Fibroblast of lung (primary cell): Measurements from ENCODE around the gene TFF1. TPM values are rescaled to one million over a fixed set of nuclear protein-coding genes. Genes with fewer than 3 reads are reported as not detected.

Experiments used
- DNase-seq, 2 donors: peaks; one replicate each; pipeline versions ENCODE4 v3.0.0 to v3.0.0-alpha.2; 2010; ENCODE audit warnings: low read depth in 2 of 2
- H2AFZ ChIP-seq: 2 replicates; pipeline ENCODE4 v1.5.1; 2012; ENCODE audit warnings: low read length, control low read depth, inconsistent platforms
- H3K27ac ChIP-seq: 2 replicates; pipeline ENCODE4 v1.5.1; 2011; ENCODE audit warnings: low read length, control low read depth; ENCODE audit not compliant: insufficient read depth
- H3K27me3 ChIP-seq: 2 replicates; pipeline ENCODE4 v1.5.1; 2011; ENCODE audit warnings: mild to moderate bottlenecking, low read length; ENCODE audit not compliant: control insufficient read depth, insufficient read depth
- H3K36me3 ChIP-seq: 2 replicates; pipeline ENCODE4 v1.5.1; 2011; ENCODE audit warnings: low read length; ENCODE audit not compliant: control insufficient read depth, insufficient read depth
- H3K4me1 ChIP-seq: 2 replicates; pipeline ENCODE4 v1.5.1; 2011; ENCODE audit warnings: low read length; ENCODE audit not compliant: control insufficient read depth, insufficient read depth; ENCODE audit errors: extremely low read depth
- H3K4me2 ChIP-seq: 2 replicates; pipeline ENCODE4 v1.5.1; 2011; ENCODE audit warnings: low read length, control low read depth; ENCODE audit not compliant: insufficient read depth; ENCODE audit errors: extremely low read depth
- H3K4me3 ChIP-seq, 4 experiments: fragments of 200-600 bp in 1 of 4; sonication (generic) in 1 of 4; replicated peaks in 1 of 4; 2 replicates each; pipeline ENCODE4 v1.5.1; 2011 to 2016; ENCODE audit warnings: low read length in 4 of 4, low read depth in 3 of 4, mild to moderate bottlenecking in 3 of 4, control low read depth in 2 of 4, inconsistent platforms in 1 of 4, mixed read lengths in 1 of 4; ENCODE audit not compliant: insufficient read depth in 1 of 4; ENCODE audit errors: control extremely low read depth in 1 of 4
- H3K79me2 ChIP-seq: 2 replicates; pipeline ENCODE4 v1.5.1; 2012; ENCODE audit warnings: mild to moderate bottlenecking, low read length, inconsistent platforms; ENCODE audit not compliant: control insufficient read depth, insufficient read depth
- H3K9ac ChIP-seq: 2 replicates; pipeline ENCODE4 v1.5.1; 2011; ENCODE audit warnings: mild to moderate bottlenecking, low read length, control low read depth; ENCODE audit not compliant: insufficient read depth
- H3K9me3 ChIP-seq: 2 replicates; pipeline ENCODE4 v1.5.1; 2012; ENCODE audit warnings: low read depth, low read length; ENCODE audit not compliant: control insufficient read depth, insufficient read depth
- H4K20me1 ChIP-seq: 2 replicates; pipeline ENCODE4 v1.5.1; 2011; ENCODE audit warnings: low read length; ENCODE audit not compliant: control insufficient read depth, insufficient read depth; ENCODE audit errors: extremely low read depth
- EZH2 ChIP-seq: IDR thresholded peaks from 2 replicates; pipeline ENCODE4 v1.5.1; 2012; ENCODE audit warnings: low read length, control low read depth, mild to moderate bottlenecking; ENCODE audit errors: missing control alignments
- polyA plus RNA-seq, 2 donors: library from polyadenylated mRNA; depleted of rRNA in 1 of 2; stranded (reverse) in 1 of 2; unstranded in 1 of 2; fragments of >200 nt; gene quantifications; 2 replicates each; pipeline ENCODE4 v1.2.1, GENCODE V29; 2011 to 2012; ENCODE audit warnings: missing spikeins in 1 of 2
- total RNA-seq: library from RNA; depleted of rRNA; stranded (reverse); fragments of >200 nt; gene quantifications from 2 replicates; pipeline ENCODE4 v1.2.1, GENCODE V29; 2014
- TF ChIP-seq, protein P1 (sequence below), 2 donors: IDR thresholded peaks in 1 of 2; conservative IDR thresholded peaks in 1 of 2; 1 replicate in 1 of 2; 2 replicates in 1 of 2; pipeline ENCODE4 v1.5.1; 2011 to 2012; ENCODE audit warnings: low read length in 2 of 2, control low read depth in 1 of 2, inconsistent platforms in 1 of 2, low read depth in 1 of 2, mild to moderate bottlenecking in 1 of 2

The TFF1 gene
- total and polyA plus RNA-seq, 2 donors (not counting 1 experiment from before 2014, with no cell fraction given): not detected

DNA sequence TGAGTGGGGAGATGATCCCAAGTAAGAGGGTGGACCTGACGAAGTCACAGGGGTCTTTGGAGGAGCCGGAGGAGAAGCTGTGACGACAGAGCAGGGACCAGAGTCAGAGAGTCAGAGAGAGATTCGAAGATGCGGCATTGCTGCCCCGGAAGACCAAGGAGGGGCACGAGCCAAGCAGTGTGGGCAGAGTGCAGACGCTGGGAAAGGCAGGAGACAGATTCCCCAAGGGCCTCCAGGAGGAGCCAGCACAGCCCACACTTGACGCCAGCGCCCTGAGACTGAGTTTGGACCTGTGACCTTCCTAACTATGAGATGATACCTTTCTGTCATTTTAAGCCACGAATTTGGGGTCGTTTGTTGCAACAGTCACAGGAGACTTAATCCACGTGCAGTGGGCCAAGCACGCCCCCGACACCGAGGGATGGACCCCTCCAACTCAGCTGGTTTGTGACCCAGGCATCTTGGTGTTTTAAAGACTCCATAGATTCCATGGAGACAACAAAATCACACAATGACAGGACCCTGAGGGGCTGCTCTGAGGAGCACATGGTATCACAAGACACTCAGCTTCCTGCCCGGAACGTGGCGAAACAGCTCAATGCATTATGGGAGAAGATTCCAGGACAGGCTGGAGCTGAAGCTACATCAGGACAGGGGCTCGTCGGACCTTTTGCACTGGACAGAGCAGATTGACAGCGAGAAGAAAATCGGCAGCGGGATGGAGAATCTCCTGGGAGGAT is 11.0 kb upstream of the TFF1 start:
- no peak overlapping the region for H2AFZ ChIP-seq
- H4K20me1 ChIP-seq: no peaks in the 10 kb centered on the region
- TF ChIP-seq EZH2: no peak
- TF ChIP-seq, protein P1, sequence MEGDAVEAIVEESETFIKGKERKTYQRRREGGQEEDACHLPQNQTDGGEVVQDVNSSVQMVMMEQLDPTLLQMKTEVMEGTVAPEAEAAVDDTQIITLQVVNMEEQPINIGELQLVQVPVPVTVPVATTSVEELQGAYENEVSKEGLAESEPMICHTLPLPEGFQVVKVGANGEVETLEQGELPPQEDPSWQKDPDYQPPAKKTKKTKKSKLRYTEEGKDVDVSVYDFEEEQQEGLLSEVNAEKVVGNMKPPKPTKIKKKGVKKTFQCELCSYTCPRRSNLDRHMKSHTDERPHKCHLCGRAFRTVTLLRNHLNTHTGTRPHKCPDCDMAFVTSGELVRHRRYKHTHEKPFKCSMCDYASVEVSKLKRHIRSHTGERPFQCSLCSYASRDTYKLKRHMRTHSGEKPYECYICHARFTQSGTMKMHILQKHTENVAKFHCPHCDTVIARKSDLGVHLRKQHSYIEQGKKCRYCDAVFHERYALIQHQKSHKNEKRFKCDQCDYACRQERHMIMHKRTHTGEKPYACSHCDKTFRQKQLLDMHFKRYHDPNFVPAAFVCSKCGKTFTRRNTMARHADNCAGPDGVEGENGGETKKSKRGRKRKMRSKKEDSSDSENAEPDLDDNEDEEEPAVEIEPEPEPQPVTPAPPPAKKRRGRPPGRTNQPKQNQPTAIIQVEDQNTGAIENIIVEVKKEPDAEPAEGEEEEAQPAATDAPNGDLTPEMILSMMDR (conservative IDR thresholded peaks at IDR 0.05 in 1 of 2, IDR thresholded peaks at IDR 0.05 in 1 of 2; ENCODE audit: low read depth in 1 of 2, low read length in 2 of 2): no peak
- H3K79me2 ChIP-seq: no peaks in the 10 kb centered on the region
- H3K27ac ChIP-seq: no peak overlapping the region
- H3K4me3 ChIP-seq: no peak overlapping the region
- H3K4me1 ChIP-seq: no peaks in the 10 kb centered on the region
- H3K9ac ChIP-seq: no peak overlapping the region
- H3K4me2 ChIP-seq: no peak overlapping the region
- H3K27me3 ChIP-seq: no peaks in the 10 kb centered on the region
- H3K9me3 ChIP-seq: no peaks in the 10 kb centered on the region
- DNase-seq: no peak
- H3K36me3 ChIP-seq: no peaks in the 10 kb centered on the region

DNA sequence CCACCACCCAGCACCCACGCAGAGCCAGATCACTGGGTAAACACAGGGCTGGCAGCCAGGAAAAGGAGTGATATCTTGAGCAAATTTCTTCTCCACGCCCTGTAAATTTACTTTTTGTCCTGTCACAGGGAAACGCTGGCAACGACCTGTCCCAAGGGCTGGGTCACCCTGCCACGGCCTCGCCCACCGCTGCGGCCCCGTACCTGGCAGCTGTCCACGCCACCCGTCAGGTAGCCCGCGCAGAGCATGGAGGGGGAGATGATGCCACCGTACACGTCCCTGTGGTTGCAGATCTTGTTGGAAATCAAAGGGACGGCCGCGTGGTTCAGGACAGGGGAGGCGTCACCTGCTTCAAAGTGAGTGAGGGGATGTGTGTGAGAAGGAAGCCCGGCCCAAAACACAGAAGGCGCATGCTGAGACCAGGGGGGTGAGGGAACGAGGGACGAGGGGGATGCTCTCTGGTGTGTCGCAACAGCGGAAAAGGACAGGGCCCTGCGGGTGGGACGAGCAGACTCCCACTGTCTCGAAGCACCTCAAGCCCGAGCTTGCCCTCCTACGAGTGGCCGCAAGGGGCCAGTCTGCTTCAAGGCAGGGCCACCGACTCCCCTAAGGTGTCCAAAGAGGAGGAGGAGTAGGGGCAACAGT is 10.1 kb upstream of the TFF1 start:
- H3K9ac ChIP-seq: no peak overlapping the region
- no peak overlapping the region for H3K27ac ChIP-seq
- no peak for DNase-seq
- no peaks in the 10 kb centered on the region for H3K27me3 ChIP-seq
- no peaks in the 10 kb centered on the region for H3K4me1 ChIP-seq
- H3K79me2 ChIP-seq: no peaks in the 10 kb centered on the region
- H3K9me3 ChIP-seq: no peaks in the 10 kb centered on the region
- no peaks in the 10 kb centered on the region for H3K36me3 ChIP-seq
- H3K4me2 ChIP-seq: no peak overlapping the region
- no peak overlapping the region for H3K4me3 ChIP-seq
- H4K20me1 ChIP-seq: no peaks in the 10 kb centered on the region
- H2AFZ ChIP-seq: no peak overlapping the region
- TF ChIP-seq, protein P1 (conservative IDR thresholded peaks at IDR 0.05 in 1 of 2, IDR thresholded peaks at IDR 0.05 in 1 of 2; ENCODE audit: low read depth in 1 of 2, low read length in 2 of 2): no peak
- no peak for TF ChIP-seq EZH2

DNA sequence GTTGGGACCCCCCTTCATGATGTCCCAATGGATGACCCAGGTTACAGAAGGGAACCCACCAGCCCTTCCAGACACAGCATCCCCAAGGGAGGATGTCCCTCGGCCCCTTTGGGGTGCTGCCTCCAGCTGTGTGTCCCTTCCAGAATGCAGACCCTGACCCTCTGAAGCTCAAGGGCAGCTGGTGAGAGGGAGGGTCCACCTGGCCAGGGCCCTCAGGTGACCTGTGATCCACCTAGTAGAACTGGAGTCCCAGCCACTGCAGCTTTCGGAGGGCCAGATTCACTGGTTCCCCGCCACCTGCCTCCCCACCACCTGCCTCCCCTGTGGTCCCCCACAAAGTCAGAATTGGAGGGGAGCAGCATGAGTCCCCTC is 9.6 kb upstream of the TFF1 start:
- H3K4me1 ChIP-seq: no peaks in the 10 kb centered on the region
- H3K9me3 ChIP-seq: no peaks in the 10 kb centered on the region
- no peak overlapping the region for H2AFZ ChIP-seq
- H3K4me3 ChIP-seq: no peak overlapping the region
- H3K27ac ChIP-seq: no peak overlapping the region
- no peak for TF ChIP-seq EZH2
- TF ChIP-seq, protein P1 (conservative IDR thresholded peaks at IDR 0.05 in 1 of 2, IDR thresholded peaks at IDR 0.05 in 1 of 2; ENCODE audit: low read depth in 1 of 2, low read length in 2 of 2): no peak
- H3K36me3 ChIP-seq: no peaks in the 10 kb centered on the region
- DNase-seq: no peak
- H3K9ac ChIP-seq: no peak overlapping the region
- H3K4me2 ChIP-seq: no peak overlapping the region
- H3K79me2 ChIP-seq: no peaks in the 10 kb centered on the region
- no peaks in the 10 kb centered on the region for H3K27me3 ChIP-seq
- no peaks in the 10 kb centered on the region for H4K20me1 ChIP-seq
